Putamen (tissue), 1 donor: ENCODE measurements around the gene ZNF738.
A peak's percentile ranks its signal among the peaks of the same experiment; 100 is the strongest.
"Not testable (repeated sequence)": the region's sequence is repeated elsewhere in the genome, so short reads cannot be mapped to it uniquely, and the experiment has no call there.

Source experiments
- DNase-seq: peaks from one replicate; pipeline ENCODE4 v3.0.0-alpha.2; 2016; ENCODE audit warnings: low spot score

The ZNF738 gene

DNA sequence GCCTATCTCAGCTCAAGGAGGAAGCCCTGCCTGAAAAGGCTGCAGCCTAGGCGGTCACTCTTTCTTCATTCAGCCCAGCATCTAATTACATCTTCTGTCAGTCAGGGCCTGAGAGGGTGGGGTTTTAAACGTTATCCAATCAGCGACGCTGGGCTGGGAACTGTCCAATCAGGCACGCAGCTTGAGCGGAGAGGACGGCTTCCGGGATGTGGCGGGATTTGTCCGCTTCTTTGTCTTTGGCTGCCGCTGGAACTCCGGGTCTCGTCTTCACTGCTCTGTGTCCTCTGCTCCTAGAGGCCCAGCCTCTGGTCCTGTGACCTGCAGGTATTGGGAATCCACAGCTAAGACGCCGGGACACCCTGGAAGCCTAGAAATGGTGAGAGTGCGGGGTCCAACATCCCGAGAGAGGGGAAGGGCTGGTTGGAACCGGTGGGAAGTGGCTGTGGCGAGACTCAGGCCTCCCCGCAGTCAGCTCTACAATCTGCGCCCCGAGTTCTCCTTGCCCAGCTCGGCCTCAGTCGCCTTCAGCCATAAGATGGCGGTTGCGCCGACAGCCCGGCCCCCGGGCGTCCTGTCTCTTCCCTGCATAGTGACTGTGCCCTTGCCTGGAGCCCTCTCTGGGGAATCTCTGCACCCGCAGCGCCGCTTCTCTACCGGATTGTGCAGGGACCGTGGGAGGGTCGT is at the start of gene ZNF738:
Gene ZNF738 (plus strand): TSS at position 233 of the 684 bp plus-strand sequence. CDS start 141 bp downstream, at position 374.
- DNase-seq: peak; percentile 96

DNA sequence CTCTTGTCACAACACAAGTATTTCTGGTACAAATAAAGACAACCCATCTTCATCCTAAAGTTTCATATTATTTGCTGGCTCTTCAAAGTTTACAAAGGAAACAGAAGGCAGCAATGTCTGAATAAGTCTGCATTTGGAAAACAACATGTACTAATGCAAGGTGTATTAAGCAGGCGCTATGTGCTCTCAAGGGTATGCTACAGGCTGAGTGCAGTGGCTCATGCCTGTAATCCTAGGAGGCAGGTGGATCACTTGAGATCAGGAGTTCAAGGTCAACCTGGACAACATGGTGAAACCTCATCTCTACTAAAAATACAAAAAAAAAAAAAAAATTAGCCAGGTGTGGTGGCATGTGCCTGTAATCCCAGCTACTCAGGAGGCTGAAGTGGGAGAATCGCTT is 46.0 kb upstream of the ZNF738 start:
- not testable (repeated sequence) for DNase-seq

GRCh38 chr19:21314676-21315075 is 44.1 kb upstream of the ZNF738 start:
- DNase-seq: no peak

GRCh38 chr19:21317821-21318220 is 41.0 kb upstream of the ZNF738 start:
- no peak for DNase-seq

- no peak for DNase-seq
Observed at GRCh38 chr19:21321134-21321533, 37.7 kb upstream of the ZNF738 start.

DNA sequence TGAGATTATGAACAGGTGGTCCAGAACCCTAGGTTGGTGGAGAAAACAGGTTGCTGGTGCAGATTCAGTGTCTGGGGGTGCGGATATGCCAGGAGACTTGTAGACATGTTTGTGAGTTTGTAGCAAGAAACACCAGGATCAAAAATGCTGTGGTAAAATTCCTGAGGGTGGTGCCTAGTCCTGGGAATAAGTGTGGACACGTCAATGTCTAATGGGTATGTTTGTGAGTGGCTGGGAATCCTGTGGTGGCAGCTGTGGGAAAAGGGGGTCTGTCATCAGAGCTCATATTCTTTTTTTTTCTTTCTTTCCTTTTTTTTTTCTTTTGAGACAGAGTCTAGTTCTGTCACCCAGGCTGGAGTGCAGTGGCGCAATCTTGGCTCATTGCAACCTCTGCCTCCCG is 36.8 kb upstream of the ZNF738 start:
- no peak for DNase-seq

- peak; percentile 87 for DNase-seq
Observed at GRCh38 chr19:21322528-21322927, 36.3 kb upstream of the ZNF738 start.

DNA sequence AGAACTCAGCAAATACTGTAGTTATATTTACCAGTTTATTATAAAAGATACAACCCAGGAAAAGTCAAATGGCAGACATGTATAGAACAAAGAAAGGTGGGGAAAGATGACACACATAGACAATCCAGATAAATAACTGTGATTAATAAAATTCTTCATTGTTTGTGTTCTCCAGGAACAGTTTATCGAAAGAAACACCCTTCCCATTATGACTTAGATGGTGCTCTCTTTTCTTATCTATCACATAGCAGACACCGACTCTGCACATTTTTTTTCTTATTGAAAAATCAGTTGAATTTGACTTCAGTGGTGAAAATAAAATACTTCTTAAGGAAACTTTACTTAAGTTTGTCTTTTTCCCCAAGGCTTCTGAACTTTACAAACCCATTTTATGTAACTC is 35.8 kb upstream of the ZNF738 start:
- DNase-seq: peak; percentile 30

DNA sequence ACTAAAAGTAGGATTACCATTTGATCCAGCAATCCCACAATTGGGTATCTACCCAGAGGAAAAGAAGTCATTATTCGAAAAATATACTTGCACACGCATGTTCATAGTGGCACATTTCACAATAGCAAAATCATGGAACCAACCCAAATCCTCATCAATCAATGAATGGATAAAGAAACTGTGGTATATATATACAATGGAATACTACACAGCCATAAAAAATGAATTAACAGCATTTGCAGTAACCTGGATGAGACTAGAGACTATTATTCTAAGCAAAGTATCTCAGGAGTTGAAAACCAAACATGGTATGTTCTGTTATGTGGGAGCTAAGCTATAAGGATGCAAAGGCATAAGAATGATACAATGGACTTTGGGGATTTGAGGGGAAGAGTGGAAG is 32.6 kb upstream of the ZNF738 start:
- no peak for DNase-seq

GRCh38 chr19:21328406-21328805 is 30.4 kb upstream of the ZNF738 start:
- no peak for DNase-seq

- DNase-seq: peak; percentile 96
Observed at GRCh38 chr19:21328885-21329605, 29.8 kb upstream of the ZNF738 start, which contains the start of gene ZNF708. TSS of gene ZNF708 (minus strand) at chr19:21329410. CDS start at chr19:21329212, 198 bp downstream.

DNA sequence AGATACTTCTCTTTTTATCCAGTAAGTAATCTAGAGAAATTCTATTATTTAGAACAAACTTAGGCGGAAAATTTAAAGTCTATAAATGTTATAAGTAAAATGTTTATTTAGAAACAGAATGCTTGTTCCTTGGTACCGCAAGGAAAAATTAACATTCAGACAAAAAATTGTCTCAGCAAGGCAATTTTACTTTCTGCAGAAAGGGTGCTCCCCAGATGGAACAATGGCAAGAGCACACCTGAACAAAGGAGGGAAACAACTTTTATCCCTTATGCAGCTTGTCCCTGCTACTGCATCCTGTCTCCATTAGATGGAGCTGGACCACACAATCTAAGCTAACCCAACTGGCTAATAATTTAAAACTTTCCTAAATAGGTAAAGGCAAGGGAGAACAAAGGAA is 23.1 kb upstream of the ZNF738 start:
- no peak for DNase-seq

DNA sequence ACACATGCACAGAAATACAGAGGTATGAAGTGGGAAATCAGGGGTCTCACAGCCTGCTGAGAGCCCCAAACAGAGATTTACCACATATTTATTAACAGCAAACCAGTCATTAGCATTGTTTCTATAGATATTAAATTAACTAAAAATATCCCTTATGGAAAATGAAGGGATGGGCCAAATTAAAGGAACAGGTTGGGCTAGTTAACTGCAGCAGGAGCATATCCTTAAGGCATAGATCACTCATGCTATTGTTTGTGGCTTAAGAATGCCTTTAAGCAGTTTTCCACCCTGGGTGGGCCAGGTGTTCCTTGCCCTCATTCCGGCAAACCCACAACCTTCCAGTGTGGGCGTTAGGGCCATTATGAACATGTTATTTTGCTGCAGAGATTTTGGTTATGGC is 14.0 kb upstream of the ZNF738 start:
- not testable (repeated sequence) for DNase-seq

DNA sequence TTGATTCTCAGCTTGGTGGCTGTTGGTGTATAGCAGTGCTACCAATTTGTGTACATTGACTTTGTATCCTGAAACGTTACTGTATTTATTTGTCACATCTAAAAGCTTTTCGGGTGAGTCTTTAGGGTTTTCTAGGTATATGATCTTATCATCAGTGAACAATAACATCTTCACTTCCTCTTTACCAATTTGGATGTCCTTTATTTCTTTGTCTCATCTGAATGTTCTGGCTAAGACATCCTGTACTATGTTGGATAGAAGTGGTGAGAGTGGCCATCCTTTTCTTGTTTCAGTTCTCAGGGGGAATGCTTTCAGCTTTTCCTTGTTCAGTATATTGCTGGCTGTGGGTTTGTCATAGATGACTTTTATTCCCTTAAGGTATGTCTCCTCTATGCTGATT is 6.0 kb upstream of the ZNF738 start:
- no peak for DNase-seq

- DNase-seq: no peak
Observed at GRCh38 chr19:21362291-21362690, 3.5 kb downstream of the ZNF738 start.

DNA sequence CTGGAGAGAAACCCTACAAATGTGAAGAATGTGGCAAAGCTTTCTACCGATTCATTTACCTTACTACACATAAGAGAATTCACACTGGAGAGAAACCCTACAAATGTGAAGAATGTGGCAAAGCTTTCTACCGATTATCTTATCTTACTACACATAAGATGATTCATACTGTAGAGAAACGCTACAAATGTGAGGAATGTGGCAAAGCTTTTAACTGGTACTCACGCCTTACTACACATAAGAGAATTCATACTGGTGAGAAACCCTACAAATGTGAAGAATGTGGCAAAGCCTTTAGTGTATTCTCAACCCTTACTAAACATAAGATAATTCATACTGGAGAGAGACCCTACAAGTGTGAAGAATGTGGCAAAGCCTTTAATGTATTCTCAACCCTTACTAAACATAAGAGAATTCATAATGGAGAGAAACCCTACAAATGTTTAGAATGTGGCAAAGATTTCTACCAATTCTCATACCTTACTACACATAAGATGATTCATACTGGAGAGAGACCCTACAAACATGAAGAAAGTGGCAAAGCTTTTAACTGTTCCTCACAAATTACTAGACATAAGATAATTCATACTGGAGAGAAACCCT is 25.3 kb downstream of the ZNF738 start:
- DNase-seq: no peak

GRCh38 chr19:21396121-21396520 is 37.3 kb downstream of the ZNF738 start:
- DNase-seq: no peak

DNA sequence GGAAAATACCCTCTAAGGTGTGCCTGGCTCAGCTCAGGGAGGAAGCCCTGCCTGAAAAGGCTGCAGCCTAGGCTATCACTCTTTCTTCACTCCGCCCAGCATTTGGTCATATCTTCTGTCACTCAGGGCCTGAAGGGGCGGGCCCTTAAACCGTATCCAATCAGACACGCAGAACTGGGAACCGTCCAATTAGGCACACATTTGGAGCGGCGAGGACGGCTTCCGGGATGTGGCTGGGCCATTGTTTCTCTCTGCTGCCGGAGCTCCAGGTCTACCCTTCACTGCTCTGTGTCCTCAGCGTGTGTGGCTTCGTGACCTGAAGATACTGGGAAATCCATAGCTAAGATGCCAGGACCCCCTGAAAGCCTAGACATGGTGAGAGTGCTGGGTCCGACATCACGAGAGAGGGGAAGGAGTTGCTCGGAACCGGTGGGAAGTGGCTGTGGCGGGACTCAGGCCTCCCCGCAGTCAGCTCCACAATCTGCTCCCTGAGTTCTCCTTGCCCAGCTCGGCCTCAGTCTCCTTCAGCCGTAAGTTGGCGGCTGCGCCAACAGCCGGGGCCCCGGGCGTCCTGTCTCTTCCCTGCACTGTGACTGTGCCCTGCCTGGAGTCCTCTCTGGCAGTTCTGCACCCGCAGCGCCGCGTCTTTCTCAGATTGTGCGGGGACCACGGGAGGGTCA is 38.2 kb downstream of the ZNF738 start, which contains the start of gene ZNF493:
Gene ZNF493 (plus strand): TSS at position 241 of the 680 bp plus-strand sequence. CDS start 105 bp downstream, at position 346.
- DNase-seq: peak; percentile 97

GRCh38 chr19:21398851-21399250 is 40.1 kb downstream of the ZNF738 start:
- no peak for DNase-seq

- DNase-seq: no peak
Observed at GRCh38 chr19:21402303-21402985, 43.6 kb downstream of the ZNF738 start.

DNA sequence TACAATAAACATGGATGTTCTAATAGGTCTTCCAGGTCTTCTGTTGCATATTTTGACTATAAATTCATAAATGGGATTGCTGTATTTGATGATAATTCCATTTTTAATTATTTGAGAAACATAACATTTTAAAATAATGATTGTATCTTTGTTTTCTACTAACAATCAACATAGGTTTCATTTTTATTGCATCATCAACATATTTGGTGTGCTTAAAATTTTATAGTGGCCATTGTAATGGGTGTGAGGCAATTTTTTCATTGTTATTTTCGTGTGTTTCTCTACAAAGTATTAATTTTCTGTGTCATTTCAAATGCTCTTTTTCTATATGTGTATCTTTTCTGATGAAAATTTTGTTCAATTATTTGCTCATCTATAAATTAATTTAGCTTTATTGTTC is 51.4 kb downstream of the ZNF738 start:
- DNase-seq: no peak

- DNase-seq: no peak
Observed at GRCh38 chr19:21422244-21422643, 63.4 kb downstream of the ZNF738 start.
